Endothelial cell of umbilical vein (primary cell): Measurements from ENCODE around the gene SAMD10. TPM values are rescaled to one million over a fixed set of nuclear protein-coding genes. Genes with fewer than 3 reads are reported as not detected.

ENCODE experiments used
- BruUV-seq: library from RNA; stranded (reverse); fragments of 400-500 nt; replicated peaks from 2 replicates; lab custom pipeline; 2021; lab: Mats Ljungman, UMichigan
- CTCF ChIA-PET: fragments of 300-600, 350-600 bp; sonication (Branson Sonifier 250); formaldehyde crosslinking; loops from one replicate; lab custom pipeline; 2021; ENCODE audit warnings: antibody characterized with exemption, inconsistent platforms; lab: Charles Lee
- POLR2A ChIA-PET: fragments of 300-600, 350-600 bp; sonication (Branson Sonifier 250); formaldehyde crosslinking; loops from one replicate; lab custom pipeline; 2021; ENCODE audit warnings: antibody characterized with exemption, inconsistent platforms; lab: Charles Lee
- DNase-seq: peaks from one replicate; pipeline ENCODE4 v3.0.0-alpha.2; 2011; ENCODE audit warnings: low read depth, low spot score
- FAIRE-seq: peaks from 2 replicates; lab custom pipeline; 2011; peaks lifted over from hg19 to GRCh38; lab: Jason Lieb, UNC
- H2AFZ ChIP-seq: 2 replicates; pipeline ENCODE4 v1.6.0; 2012; ENCODE audit warnings: low read depth, low read length, control low read depth, inconsistent platforms
- H3K27ac ChIP-seq: 2 replicates; pipeline ENCODE4 v1.5.1; 2011; ENCODE audit warnings: low read depth, mild to moderate bottlenecking, control low read depth, low read length, moderate library complexity; ENCODE audit not compliant: insufficient read depth
- H3K27me3 ChIP-seq, 2 experiments: 2 replicates each; pipeline versions ENCODE4 v1.6.0 to v1.6.1; 2011; ENCODE audit warnings: low read length in 2 of 2, mixed read lengths in 1 of 2; ENCODE audit not compliant: control insufficient read depth in 2 of 2, insufficient read depth in 2 of 2
- H3K36me3 ChIP-seq, 2 experiments: 2 replicates in 1 of 2; 3 replicates in 1 of 2; pipeline ENCODE4 v1.5.1; 2011; ENCODE audit warnings: low read length in 2 of 2, mild to moderate bottlenecking in 1 of 2, moderate library complexity in 1 of 2; ENCODE audit not compliant: control insufficient read depth in 2 of 2, insufficient read depth in 2 of 2; ENCODE audit errors: extremely low read depth in 1 of 2
- H3K4me1 ChIP-seq: 3 replicates; pipeline ENCODE4 v1.5.1; 2011; ENCODE audit warnings: mild to moderate bottlenecking, low read length; ENCODE audit not compliant: control insufficient read depth, insufficient read depth; ENCODE audit errors: extremely low read depth
- H3K4me2 ChIP-seq: 2 replicates; pipeline ENCODE4 v1.6.1; 2011; ENCODE audit warnings: low read length, control low read depth, mixed read lengths; ENCODE audit not compliant: insufficient read depth
- H3K4me3 ChIP-seq, 3 experiments: fragments of 200-600 bp in 1 of 3; sonication (generic), shearing (Covaris generic) in 1 of 3; replicated peaks in 1 of 3; 2 replicates each; pipeline ENCODE4 v1.5.1; 2011 to 2016; ENCODE audit warnings: control low read depth in 3 of 3, low read length in 3 of 3, mild to moderate bottlenecking in 2 of 3, inconsistent platforms in 1 of 3, low read depth in 1 of 3, moderate library complexity in 1 of 3; ENCODE audit not compliant: insufficient read depth in 1 of 3
- H3K79me2 ChIP-seq: 2 replicates; pipeline ENCODE4 v1.6.0; 2012; ENCODE audit warnings: low read length, inconsistent platforms; ENCODE audit not compliant: control insufficient read depth, insufficient read depth
- H3K9ac ChIP-seq: replicated peaks from 2 replicates; pipeline ENCODE3; 2011; ENCODE audit warnings: low read length, control low read depth; ENCODE audit not compliant: insufficient read depth; ENCODE audit errors: extremely low read depth
- H3K9me1 ChIP-seq: replicated peaks from 3 replicates; pipeline ENCODE4 v1.6.0; 2011; ENCODE audit warnings: mild to moderate bottlenecking, low read length; ENCODE audit not compliant: control insufficient read depth, insufficient read depth; ENCODE audit errors: extremely low read depth
- H3K9me3 ChIP-seq: replicated peaks from 2 replicates; pipeline ENCODE4 v1.5.1; 2012; ENCODE audit warnings: low read length, inconsistent platforms; ENCODE audit not compliant: control insufficient read depth, insufficient read depth
- H4K20me1 ChIP-seq: replicated peaks from 2 replicates; pipeline ENCODE3; 2011; ENCODE audit warnings: mild to moderate bottlenecking, low read length; ENCODE audit not compliant: control insufficient read depth, insufficient read depth; ENCODE audit errors: extremely low read depth
- CTCF ChIP-seq, 2 donors: IDR thresholded peaks; 1 replicate in 1 of 2; 2 replicates in 1 of 2; pipeline ENCODE4 v1.5.1; 2011; ENCODE audit warnings: low read length in 2 of 2, mild to moderate bottlenecking in 2 of 2, moderate library complexity in 2 of 2, control low read depth in 1 of 2, inconsistent platforms in 1 of 2, low read depth in 1 of 2; ENCODE audit not compliant: insufficient read depth in 1 of 2; ENCODE audit errors: extremely low read depth in 1 of 2
- EZH2 ChIP-seq: IDR thresholded peaks from 2 replicates; pipeline ENCODE4 v1.6.1; 2012; ENCODE audit warnings: borderline replicate concordance, low read depth, mild to moderate bottlenecking, moderate library complexity, low read length, inconsistent platforms; ENCODE audit not compliant: severe bottlenecking
- FOS ChIP-seq: IDR thresholded peaks from 2 replicates; pipeline ENCODE4 v1.6.1; 2011; ENCODE audit warnings: mild to moderate bottlenecking, low read length, moderate library complexity, borderline replicate concordance; ENCODE audit not compliant: insufficient read depth
- GATA2 ChIP-seq: IDR thresholded peaks from 2 replicates; pipeline ENCODE4 v1.7.0; 2011; ENCODE audit warnings: low read depth, mild to moderate bottlenecking, moderate library complexity, mixed read lengths, low read length; ENCODE audit not compliant: insufficient read length, insufficient read depth
- JUN ChIP-seq: IDR thresholded peaks from 2 replicates; pipeline ENCODE4 v1.6.1; 2011; ENCODE audit warnings: borderline replicate concordance, low read depth; ENCODE audit not compliant: insufficient read length, insufficient read depth
- MAX ChIP-seq: IDR thresholded peaks from 2 replicates; pipeline ENCODE4 v1.6.1; 2011; ENCODE audit not compliant: insufficient read depth, insufficient read length
- MYC ChIP-seq: IDR thresholded peaks from one replicate; pipeline ENCODE4 v1.6.1; 2011; ENCODE audit warnings: mild to moderate bottlenecking, low read depth, low read length
- POLR2A ChIP-seq: IDR thresholded peaks from 2 replicates; pipeline ENCODE4 v1.6.1; 2012; ENCODE audit warnings: low read depth, mild to moderate bottlenecking, control low read depth, low read length
- POLR2AphosphoS5 ChIP-seq: IDR thresholded peaks from 2 replicates; pipeline ENCODE4 v1.6.1; 2012; ENCODE audit warnings: low read depth, mild to moderate bottlenecking, control low read depth, low read length, moderate library complexity; ENCODE audit not compliant: insufficient read depth
- dilution Hi-C: fragments of 300-500 bp; cut with MboI; formaldehyde crosslinking; loops from one replicate; pipeline ENCODE4 v1.15.0; 2019; ENCODE audit warnings: low sequenced_read_pairs; ENCODE audit not compliant: extremely low pct_ligation_motif_present
- intact Hi-C: fragments of 100-400 bp; cut with micrococcal nuclease; formaldehyde crosslinking; loops from one replicate; pipeline ENCODE4 v1.10.0; 2022
- polyA plus RNA-seq, 4 experiments: library from polyadenylated mRNA; depleted of rRNA in 3 of 4; stranded (reverse) in 3 of 4; unstranded in 1 of 4; fragments of >200 nt; gene quantifications; 2 replicates each; pipeline versions ENCODE4 v1.2.1 to v1.2.3, GENCODE V29; 2011 to 2012; ENCODE audit warnings: missing spikeins in 1 of 4
- total RNA-seq: library from RNA; stranded (reverse); gene quantifications from 2 replicates; pipeline ENCODE4 v1.2.3, GENCODE V29; 2021

SAMD10 gene
- total and polyA plus RNA-seq, 2 donors (not counting 3 experiments of a cell fraction or from before 2014, with no cell fraction given): 4.7 to 5.3 TPM

- Histone ChIP-seq H3K36me3 (peaks cover 12 to 54% of the 10 kb centered on the region in 2 experiments), H4K20me1 (no peaks in the 10 kb centered on the region), H3K4me1 (no peaks in the 10 kb centered on the region), H3K9me3 (no peaks in the 10 kb centered on the region), H3K9me1 (no peaks in the 10 kb centered on the region), H3K4me2 (no peak overlapping the region), H3K27me3 (no peaks in the 10 kb centered on the region), H3K27ac (no peak overlapping the region), H3K9ac (no peak overlapping the region), H2AFZ (no peak overlapping the region), H3K79me2 (no peaks in the 10 kb centered on the region), H3K4me3 (no peak overlapping the region)
- ChIA-PET POLR2A (no interaction called here), CTCF (interaction anchor here (0.6 to 1.0 kb wide), 2 partner anchors 11 to 17 kb away, joined by 3 to 5 read pairs; partner anchors contain the start of gene SAMD10)
- DNase-seq: no peak
- intact Hi-C loops: no loop called here
- FAIRE-seq: no peak
- dilution Hi-C loops: no loop called here
- TF ChIP-seq POLR2AphosphoS5 (no peak), EZH2 (no peak), GATA2 (no peak), POLR2A (no peak), JUN (no peak), CTCF (IDR thresholded peaks at IDR 0.05; ENCODE audit: extremely low read depth in 1 of 2, insufficient read depth in 1 of 2, low read depth in 1 of 2, low read length in 2 of 2) (no peak), MYC (no peak), FOS (no peak), MAX (no peak)
- BruUV-seq: no TSS peak
Measured at GRCh38 chr20:63962426-63963347, 16.8 kb downstream of the SAMD10 start.
